Measurements from ENCODE around the gene RETNLB. TPM values are rescaled to one million over a fixed set of nuclear protein-coding genes. Genes with fewer than 3 reads are reported as not detected.

The RETNLB gene
- total and polyA plus RNA-seq, 2 of the 13 experiments (the other 11 are each of a cell fraction or from before 2014, with no cell fraction given): not detected

- Histone ChIP-seq H3K4me1 (ENCODE audit: insufficient read depth, low read length) (no peaks in the 10 kb centered on the region), H3K4me3 (replicated peaks in 1 of 3; ENCODE audit: insufficient read depth in 1 of 3, low read depth in 2 of 3, low read length in 3 of 3) (no peak overlapping the region), H2AFZ (ENCODE audit: low read length) (no peak overlapping the region), H3K36me3 (replicated peaks in 1 of 2; ENCODE audit: control insufficient read depth in 1 of 2, insufficient read depth in 2 of 2, low read length in 2 of 2) (no peaks in the 10 kb centered on the region), H3K27ac (ENCODE audit: extremely low read length, insufficient read depth, low read length) (no peak overlapping the region), H3K79me2 (ENCODE audit: insufficient read depth, low read length) (no peaks in the 10 kb centered on the region), H4K20me1 (ENCODE audit: insufficient read depth, low read length) (no peaks in the 10 kb centered on the region), H3K9ac (ENCODE audit: insufficient read depth, low read depth, low read length) (no peak overlapping the region), H3K4me2 (ENCODE audit: low read depth, low read length) (no peak overlapping the region), H3K9me3 (ENCODE audit: low read length) (no peaks in the 10 kb centered on the region), H3K27me3 (ENCODE audit: control insufficient read depth in 1 of 2, insufficient read depth in 2 of 2, low read length in 2 of 2) (no peaks in the 10 kb centered on the region)
- no TSS peak for BruUV-seq (replicated peaks)
- 3% methylated on average over 2 of the region's 2 CpGs for WGBS (ENCODE audit: low lambda C conversion rate)
- ChIA-PET POLR2A (no interaction called here), CTCF (ENCODE audit: low intra/inter-chr PET ratio, low total read pairs) (no interaction called here)
- FAIRE-seq (no peak), ATAC-seq (no peak), DNase-seq (ENCODE audit: low spot score) (no peak)
- intact Hi-C loops (cut with micrococcal nuclease; ENCODE audit: unreplicated experiment): no loop called here
- in situ Hi-C loops (cut with HindIII; ENCODE audit: extremely low pct_ligation_motif_present, low pct_unique_long_range_greater_than_20kb): no loop called here
- TF ChIP-seq ZSCAN22 (CRISPR knock-in tag; IDR thresholded peaks at IDR 0.05) (no peak), FOXA1 (IDR thresholded peaks at IDR 0.05) (no peak), FOXA1 (CRISPR knock-in tag; IDR thresholded peaks at IDR 0.05) (no peak), ZNF615 (CRISPR knock-in tag; IDR thresholded peaks at IDR 0.05; ENCODE audit: borderline replicate concordance) (no peak), CBFB (CRISPR knock-in tag; IDR thresholded peaks at IDR 0.05) (no peak), ELF4 (CRISPR knock-in tag; IDR thresholded peaks at IDR 0.05; ENCODE audit: borderline replicate concordance) (no peak), WIZ (CRISPR knock-in tag; IDR thresholded peaks at IDR 0.05) (no peak), GRHL1 (CRISPR knock-in tag; conservative IDR thresholded peaks at IDR 0.05) (no peak), CREM (IDR thresholded peaks at IDR 0.05) (no peak), CREM (CRISPR knock-in tag; IDR thresholded peaks at IDR 0.05) (no peak), ZBTB34 (CRISPR knock-in tag; IDR thresholded peaks at IDR 0.05) (no peak), ZNF232 (CRISPR knock-in tag; IDR thresholded peaks at IDR 0.05; ENCODE audit: borderline replicate concordance) (no peak), NKX3-1 (CRISPR knock-in tag; IDR thresholded peaks at IDR 0.05) (no peak), ZNF510 (CRISPR knock-in tag; IDR thresholded peaks at IDR 0.05; ENCODE audit: low read depth) (no peak)
- TF ChIP-seq, protein P1, sequence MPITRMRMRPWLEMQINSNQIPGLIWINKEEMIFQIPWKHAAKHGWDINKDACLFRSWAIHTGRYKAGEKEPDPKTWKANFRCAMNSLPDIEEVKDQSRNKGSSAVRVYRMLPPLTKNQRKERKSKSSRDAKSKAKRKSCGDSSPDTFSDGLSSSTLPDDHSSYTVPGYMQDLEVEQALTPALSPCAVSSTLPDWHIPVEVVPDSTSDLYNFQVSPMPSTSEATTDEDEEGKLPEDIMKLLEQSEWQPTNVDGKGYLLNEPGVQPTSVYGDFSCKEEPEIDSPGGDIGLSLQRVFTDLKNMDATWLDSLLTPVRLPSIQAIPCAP (CRISPR knock-in tag; IDR thresholded peaks at IDR 0.05; ENCODE audit: low read depth): no peak
- TF ChIP-seq, protein P2, sequence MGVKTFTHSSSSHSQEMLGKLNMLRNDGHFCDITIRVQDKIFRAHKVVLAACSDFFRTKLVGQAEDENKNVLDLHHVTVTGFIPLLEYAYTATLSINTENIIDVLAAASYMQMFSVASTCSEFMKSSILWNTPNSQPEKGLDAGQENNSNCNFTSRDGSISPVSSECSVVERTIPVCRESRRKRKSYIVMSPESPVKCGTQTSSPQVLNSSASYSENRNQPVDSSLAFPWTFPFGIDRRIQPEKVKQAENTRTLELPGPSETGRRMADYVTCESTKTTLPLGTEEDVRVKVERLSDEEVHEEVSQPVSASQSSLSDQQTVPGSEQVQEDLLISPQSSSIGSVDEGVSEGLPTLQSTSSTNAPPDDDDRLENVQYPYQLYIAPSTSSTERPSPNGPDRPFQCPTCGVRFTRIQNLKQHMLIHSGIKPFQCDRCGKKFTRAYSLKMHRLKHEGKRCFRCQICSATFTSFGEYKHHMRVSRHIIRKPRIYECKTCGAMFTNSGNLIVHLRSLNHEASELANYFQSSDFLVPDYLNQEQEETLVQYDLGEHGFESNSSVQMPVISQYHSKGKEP (CRISPR knock-in tag; IDR thresholded peaks at IDR 0.05): no peak
- TF ChIP-seq, protein P3, sequence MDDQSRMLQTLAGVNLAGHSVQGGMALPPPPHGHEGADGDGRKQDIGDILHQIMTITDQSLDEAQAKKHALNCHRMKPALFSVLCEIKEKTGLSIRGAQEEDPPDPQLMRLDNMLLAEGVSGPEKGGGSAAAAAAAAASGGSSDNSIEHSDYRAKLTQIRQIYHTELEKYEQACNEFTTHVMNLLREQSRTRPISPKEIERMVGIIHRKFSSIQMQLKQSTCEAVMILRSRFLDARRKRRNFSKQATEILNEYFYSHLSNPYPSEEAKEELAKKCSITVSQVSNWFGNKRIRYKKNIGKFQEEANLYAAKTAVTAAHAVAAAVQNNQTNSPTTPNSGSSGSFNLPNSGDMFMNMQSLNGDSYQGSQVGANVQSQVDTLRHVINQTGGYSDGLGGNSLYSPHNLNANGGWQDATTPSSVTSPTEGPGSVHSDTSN (CRISPR knock-in tag; IDR thresholded peaks at IDR 0.05; ENCODE audit: borderline replicate concordance): no peak
Observed at GRCh38 chr3:108719178-108719806, 37.9 kb downstream of the RETNLB start.

Measured in HepG2 (cell line).